ENCODE measurements around the gene PKP3.

GRCh38 chr11:346529-346928, 47.5 kb upstream of the PKP3 start:
- TF ChIP-seq CTCF (IDR thresholded peaks at IDR 0.05) (no peak), POLR2A (IDR thresholded peaks at IDR 0.05) (no peak), POLR2AphosphoS5 (IDR thresholded peaks at IDR 0.05; ENCODE audit: insufficient read depth in 1 of 2, low read depth in 1 of 2) (no peak)

Measured in vagina (tissue), 2 donors.